G401 (cell line): Measurements from ENCODE around the gene PLP1. TPM values are rescaled to one million over a fixed set of nuclear protein-coding genes. Genes with fewer than 3 reads are reported as not detected.
"Not testable (repeated sequence)": the region's sequence is repeated elsewhere in the genome, so short reads cannot be mapped to it uniquely, and the experiment has no call there.

Source experiments
- DNase-seq: peaks from one replicate; pipeline ENCODE4 v3.0.0-alpha.2; 2015; ENCODE audit warnings: low spot score
- in situ Hi-C: cut with HindIII; loops from 2 replicates; pipeline ENCODE4 v1.10.0; 2016; ENCODE audit warnings: low sequenced_read_pairs, mixed read lengths
- total RNA-seq: library from RNA; depleted of rRNA; stranded (reverse); fragments of >200 nt; shearing (Covaris generic); gene quantifications from 2 replicates; pipeline ENCODE4 v1.2.3, GENCODE V29; 2014; rRNA removed

Gene PLP1
- total RNA-seq, result not detected in 2 replicates

DNA sequence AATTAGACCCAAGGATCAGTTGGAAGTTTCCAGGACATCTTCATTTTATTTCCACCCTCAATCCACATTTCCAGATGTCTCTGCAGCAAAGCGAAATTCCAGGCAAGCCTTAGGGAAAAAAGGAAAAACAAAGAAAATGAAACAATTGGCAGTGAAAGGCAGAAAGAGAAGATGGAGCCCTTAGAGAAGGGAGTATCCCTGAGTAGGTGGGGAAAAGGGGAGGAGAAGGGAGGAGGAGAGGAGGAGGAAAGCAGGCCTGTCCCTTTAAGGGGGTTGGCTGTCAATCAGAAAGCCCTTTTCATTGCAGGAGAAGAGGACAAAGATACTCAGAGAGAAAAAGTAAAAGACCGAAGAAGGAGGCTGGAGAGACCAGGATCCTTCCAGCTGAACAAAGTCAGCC lies at the start of gene PLP1:
Gene PLP1 (plus strand): TSS at position 295 of the 400 bp plus-strand sequence. CDS start 156 bp downstream, outside the sequence.
- in situ Hi-C loops, result no loop called here
- no peak for DNase-seq

DNA sequence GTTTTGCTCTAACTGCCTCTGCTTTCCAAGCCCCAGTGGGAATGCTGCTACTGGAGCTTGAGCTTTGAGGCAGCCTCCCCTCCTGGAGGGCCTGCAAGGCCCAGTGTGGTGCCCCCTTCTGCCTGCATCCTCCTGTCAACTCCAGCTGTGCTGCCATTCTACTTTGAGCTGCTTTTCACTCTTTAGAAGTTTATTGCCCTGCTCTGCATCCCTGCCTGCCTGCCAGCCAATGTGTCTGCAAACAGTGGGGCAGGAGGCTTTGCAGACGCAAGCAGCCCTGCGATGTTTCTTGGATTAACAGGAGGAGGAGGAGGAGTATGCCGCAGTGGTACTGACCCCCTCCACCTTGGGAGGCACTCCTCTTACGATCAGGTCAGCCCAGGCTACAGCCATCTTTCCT lies 49.5 kb upstream of the PLP1 start:
- DNase-seq, result no peak
- in situ Hi-C loops, result no loop called here

DNA sequence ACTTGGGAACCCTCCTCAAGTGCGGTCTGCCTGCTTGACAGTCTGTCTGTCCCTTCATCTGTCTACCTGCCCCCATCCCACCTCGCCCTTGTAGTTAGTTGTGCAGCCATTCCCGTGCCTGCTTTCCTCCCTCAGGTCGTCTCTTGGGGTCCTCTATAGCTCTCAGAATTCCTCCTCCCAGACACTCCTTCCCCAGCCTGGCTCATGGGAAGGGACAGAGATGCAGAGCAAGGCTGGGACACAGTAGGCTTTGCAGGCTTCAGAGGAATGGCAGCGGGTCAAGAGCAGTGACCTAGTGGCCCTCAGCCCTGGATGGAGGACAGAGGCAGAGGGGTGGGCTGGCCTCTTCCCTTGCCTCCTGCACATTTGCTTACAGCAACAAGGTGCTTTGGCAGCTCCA lies 47.6 kb upstream of the PLP1 start:
- no peak for DNase-seq
- in situ Hi-C loops, result no loop called here

GRCh38 chrX:103730147-103730795 lies 46.4 kb upstream of the PLP1 start:
- DNase-seq, result no peak
- in situ Hi-C loops, result no loop called here

GRCh38 chrX:103730796-103731493 lies 45.7 kb upstream of the PLP1 start:
- in situ Hi-C loops, result no loop called here
- peak; percentile 57 for DNase-seq

GRCh38 chrX:103733017-103733416 lies 43.6 kb upstream of the PLP1 start:
- in situ Hi-C loops, result no loop called here

GRCh38 chrX:103734125-103734760 lies 42.4 kb upstream of the PLP1 start:
- peak; percentile 30 for DNase-seq
- in situ Hi-C loops, result no loop called here

More at GRCh38 chrX:103733017-103733416, 43.6 kb upstream of the PLP1 start:
- DNase-seq, result no peak

GRCh38 chrX:103737696-103738095 lies 38.9 kb upstream of the PLP1 start:
- in situ Hi-C loops, result no loop called here
- DNase-seq, result no peak

DNA sequence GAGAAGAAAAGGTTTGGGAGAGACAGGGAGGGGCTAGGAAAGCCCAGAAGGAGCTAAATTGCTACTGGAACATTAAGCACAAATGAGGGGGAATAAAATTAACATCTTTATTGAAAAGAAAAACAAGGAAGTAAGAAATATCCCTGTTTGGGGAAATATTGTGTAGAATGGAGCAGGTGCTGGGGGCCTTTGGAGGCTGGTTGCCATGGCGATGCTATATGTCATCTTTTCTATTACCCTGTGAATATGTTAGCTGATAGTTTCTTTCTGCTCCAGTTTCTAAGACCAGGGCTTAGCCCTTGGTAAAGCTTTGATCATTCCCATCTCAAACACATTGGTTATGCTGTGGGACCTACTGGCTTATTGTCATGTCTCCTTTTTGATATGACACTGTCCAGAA lies 37.2 kb upstream of the PLP1 start:
- DNase-seq, result no peak
- in situ Hi-C loops, result no loop called here

DNA sequence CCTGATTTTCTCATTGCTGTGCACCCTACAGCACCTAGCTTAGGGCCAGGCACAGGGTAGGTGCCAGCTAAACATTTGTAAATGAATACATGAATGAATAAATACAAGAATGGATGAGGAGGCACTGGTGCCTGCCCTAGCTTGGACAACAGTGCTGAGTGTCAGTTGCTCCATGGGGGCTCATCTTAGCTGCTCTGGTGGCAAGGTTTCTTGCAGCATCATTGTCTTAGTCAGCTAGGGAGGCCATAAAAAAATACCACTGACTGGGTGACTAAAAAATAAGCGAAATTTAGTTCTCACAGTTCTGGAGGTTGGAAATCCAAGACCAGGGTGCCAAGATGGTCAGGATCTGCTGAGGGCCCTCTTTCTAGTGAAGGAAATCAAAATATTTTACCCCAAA lies 34.8 kb upstream of the PLP1 start:
- no peak for DNase-seq
- in situ Hi-C loops, result no loop called here

DNA sequence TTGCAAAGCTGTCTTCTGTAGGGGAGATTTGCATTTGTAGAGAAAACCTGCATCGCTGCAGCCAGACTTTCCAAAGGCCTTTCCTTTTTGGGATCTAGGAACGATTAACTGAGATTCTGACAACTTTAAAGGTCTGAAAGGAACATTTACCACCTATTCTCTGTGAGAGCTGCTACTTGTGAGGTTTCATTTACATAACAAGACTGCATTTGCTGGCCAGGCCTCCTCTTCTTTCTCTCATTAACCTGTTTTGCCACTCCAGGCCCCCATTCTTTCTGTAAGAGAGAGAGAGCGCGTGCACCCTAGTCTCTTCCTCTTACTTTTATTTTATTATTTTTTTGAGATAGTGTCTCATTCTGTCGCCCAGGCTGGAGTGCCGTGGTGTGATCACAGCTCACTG lies 34.3 kb upstream of the PLP1 start:
- no peak for DNase-seq
- in situ Hi-C loops, result no loop called here

DNA sequence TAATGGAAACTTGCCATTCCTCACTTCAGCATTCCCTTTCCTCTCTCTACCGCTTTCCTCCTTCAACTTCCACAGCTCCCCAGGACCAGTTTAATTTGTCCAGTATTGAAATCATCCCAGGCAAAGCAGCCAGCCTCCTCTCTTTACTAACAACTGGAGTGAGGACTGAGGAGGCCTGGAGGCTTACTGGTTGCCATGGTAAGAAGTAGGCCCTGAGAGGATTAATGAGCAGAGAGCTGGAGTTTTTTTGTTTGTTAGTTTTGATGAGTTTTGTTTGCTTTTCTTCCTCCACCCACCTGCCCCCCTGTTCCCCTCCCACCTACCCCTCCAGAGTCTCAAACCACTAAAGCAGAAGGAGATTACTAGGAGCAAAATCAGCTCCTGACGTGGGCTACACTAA lies 29.5 kb upstream of the PLP1 start:
- no peak for DNase-seq
- in situ Hi-C loops, result no loop called here

DNA sequence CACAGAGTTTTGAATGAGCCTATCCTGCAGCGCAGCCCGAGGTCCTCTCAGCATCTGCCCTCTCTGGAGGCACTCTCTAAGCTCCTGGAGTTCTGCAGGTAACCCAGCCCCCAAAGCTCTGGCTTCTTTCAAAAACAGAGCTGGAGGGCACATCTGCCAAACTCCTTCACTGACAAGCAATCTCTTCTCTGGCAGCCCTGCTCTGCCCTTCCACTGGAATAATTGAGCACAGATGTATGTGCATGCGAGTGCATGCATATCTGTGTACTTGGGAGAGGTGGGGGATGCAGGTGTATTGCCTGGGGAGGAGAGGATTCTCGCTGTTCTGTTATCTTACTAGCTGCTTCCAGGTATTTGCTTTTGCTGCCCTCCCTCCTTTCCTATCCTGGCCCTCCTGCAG lies 22.2 kb upstream of the PLP1 start:
- no peak for DNase-seq
- in situ Hi-C loops, result no loop called here

- DNase-seq, result no peak
- in situ Hi-C loops, result no loop called here
Measured at GRCh38 chrX:103756736-103757135, 19.9 kb upstream of the PLP1 start.

GRCh38 chrX:103758555-103758954 lies 18.1 kb upstream of the PLP1 start:
- in situ Hi-C loops, result no loop called here
- DNase-seq, result no peak

DNA sequence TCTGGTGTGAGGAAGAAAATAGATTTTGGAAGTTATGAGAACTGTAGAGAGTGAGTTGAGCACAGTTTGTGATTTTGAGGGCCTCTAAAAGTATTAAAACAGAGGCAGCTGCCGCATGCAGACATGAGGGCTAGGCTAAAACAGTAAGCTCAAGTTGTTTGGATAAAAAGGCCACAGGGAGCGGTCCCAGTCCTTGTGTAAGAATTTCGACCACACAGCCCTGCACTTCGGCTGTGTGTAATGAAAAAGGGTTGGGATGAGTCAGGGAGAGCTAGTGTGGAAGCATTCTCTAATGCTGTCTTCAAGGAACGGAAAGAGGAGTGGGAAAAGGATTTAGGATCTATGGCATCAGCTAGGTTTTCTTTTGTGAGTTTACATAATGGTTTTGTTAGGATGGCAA lies 13.1 kb upstream of the PLP1 start:
- DNase-seq, in situ Hi-C loops: not testable (repeated sequence)

DNA sequence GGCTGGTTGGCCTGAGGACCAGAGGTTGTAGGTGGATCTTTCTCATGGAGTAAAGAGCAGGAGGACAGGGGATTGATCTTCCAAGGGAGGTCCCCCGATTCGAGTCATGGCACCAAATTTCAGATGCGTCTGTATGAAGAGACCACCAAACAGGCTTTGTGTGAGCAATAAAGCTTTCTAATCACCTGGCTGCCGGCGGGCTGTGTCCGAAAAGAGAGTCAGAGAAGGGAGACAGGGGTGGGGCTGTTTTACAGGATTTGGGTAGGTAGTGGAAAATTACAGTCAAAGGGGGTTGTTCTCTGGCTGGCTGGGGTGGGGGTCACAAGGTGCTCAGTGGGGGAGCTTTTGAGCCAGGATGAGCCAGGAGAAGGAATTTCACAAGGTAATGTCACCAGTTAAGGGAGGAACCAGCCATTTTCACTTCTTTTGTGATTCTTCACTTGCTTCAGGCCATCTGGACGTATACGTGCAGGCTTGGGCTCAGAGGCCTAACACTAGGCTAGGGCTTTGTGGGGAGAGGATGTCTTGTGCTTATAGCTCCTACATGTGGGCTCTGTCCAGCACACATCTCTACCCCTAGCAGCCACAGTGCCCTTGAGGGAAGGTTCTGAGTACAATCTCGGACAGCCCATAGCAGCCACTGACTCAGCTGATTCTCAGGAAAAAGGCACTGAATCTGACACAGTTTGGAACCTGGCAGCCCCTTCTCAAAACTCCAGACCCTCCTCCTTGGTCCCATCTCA lies 9.7 kb upstream of the PLP1 start:
- DNase-seq, in situ Hi-C loops: not testable (repeated sequence)

- DNase-seq, result no peak
- in situ Hi-C loops, result no loop called here
Measured at GRCh38 chrX:103773445-103773844, 3.2 kb upstream of the PLP1 start.

- in situ Hi-C loops, result no loop called here
- peak; percentile 73 for DNase-seq
Measured at GRCh38 chrX:103774070-103774642, 2.5 kb upstream of the PLP1 start.
